SK-N-MC (cell line): ENCODE measurements around the gene MRPL21.

Source experiments
- DNase-seq: peaks from one replicate; pipeline ENCODE4 v3.0.0-alpha.2; 2011; ENCODE audit warnings: low read depth, low spot score
- H3K27ac ChIP-seq: fragments of 200-600 bp; sonication (generic); 2 replicates; pipeline ENCODE4 v1.5.1; 2016; ENCODE audit warnings: mixed run types
- H3K36me3 ChIP-seq: fragments of 200-600 bp; sonication (generic); 2 replicates; pipeline ENCODE4 v1.6.1; 2017; ENCODE audit warnings: antibody characterized with exemption, low read length, mixed read lengths; ENCODE audit not compliant: insufficient read depth
- H3K4me3 ChIP-seq: fragments of 200-600 bp; sonication (generic); 2 replicates; pipeline ENCODE4 v1.5.1; 2016
- H3K9ac ChIP-seq: fragments of 200-600 bp; sonication (generic); 2 replicates; pipeline ENCODE4 v1.8.0; 2017; ENCODE audit warnings: mixed run types, mixed read lengths; ENCODE audit not compliant: insufficient read length
- H3K9me3 ChIP-seq: fragments of 200-600 bp; sonication (generic); 2 replicates; pipeline ENCODE4 v1.6.1; 2017; ENCODE audit warnings: low read depth, mild to moderate bottlenecking, antibody characterized with exemption, low read length, moderate library complexity, mixed read lengths
- EZH2 ChIP-seq: fragments of 200-600 bp; sonication (generic); IDR thresholded peaks from one replicate; pipeline ENCODE4 v1.6.1; 2017; ENCODE audit warnings: antibody characterized with exemption
- FOXP2 ChIP-seq: optimal IDR thresholded peaks from 2 replicates; pipeline ENCODE3; 2011; ENCODE audit warnings: mild to moderate bottlenecking, moderate library complexity; ENCODE audit not compliant: insufficient read depth; ENCODE audit errors: extremely low read length, control extremely low read depth
- POLR2AphosphoS5 ChIP-seq: IDR thresholded peaks from 2 replicates; pipeline ENCODE4 v1.6.1; 2012; ENCODE audit warnings: mild to moderate bottlenecking, low read depth, low read length, borderline replicate concordance

MRPL21 gene

DNA sequence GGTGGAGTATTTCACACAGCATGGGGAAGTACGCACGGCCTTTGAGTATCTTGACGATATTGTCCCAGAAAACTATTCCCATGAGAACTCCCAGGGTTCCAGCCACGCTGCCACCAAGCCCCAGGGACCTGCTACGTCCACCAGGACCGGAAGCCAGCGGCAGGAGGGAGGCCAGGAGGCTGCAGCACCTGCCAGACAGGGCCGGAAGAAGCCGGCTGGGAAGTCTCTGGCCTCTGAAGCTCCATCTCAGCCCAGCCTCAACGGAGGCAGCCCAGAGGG lies 32.7 kb upstream of the MRPL21 start:
- Histone ChIP-seq H3K9me3 (no peaks in the 10 kb centered on the region), H3K9ac (no peak overlapping the region), H3K27ac (no peak overlapping the region), H3K36me3 (peaks cover 33% of the 10 kb centered on the region), H3K4me3 (no peak overlapping the region)
- DNase-seq: no peak
- no peak for TF ChIP-seq FOXP2
- TF ChIP-seq EZH2: no peak
- no peak for TF ChIP-seq POLR2AphosphoS5

DNA sequence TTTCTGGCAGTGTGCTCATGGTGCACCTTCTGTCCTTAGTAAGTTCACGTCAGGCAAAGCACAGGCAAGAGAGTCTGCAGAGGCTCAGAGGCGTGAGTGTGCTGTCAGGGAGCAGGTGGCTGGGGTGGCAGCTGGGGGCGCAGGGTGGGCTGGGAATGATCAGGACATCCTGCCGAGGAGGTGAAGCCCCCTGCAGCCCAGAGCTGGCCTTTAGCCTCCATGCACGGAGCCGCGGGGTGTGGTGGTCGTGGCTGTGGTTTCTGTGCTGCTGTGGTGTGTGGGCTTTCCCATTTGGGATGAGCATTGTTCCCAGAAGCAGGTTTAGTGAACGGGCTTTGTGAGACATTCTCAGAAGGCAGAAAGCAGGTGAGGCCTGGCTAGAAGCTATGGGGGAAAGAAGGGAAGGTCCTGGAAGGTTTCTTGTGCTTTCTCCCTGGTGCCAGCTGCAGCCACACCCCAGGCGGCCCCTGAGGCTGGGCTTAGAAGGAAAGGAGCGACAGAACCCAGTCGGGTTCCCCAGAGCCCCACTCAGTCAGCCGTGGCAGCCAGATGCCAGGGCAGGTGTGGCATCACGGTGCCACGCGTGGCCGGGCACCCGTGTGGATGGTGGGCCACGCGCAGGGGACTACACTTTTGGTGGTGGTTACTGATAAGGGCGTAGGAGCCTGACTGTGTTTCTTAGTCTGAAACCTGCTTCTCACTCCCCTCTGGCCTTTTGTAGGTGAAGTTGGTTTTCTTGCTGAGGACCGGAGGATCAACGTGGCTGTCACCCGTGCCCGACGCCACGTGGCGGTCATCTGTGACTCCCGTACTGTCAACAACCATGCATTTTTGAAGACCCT lies 32.1 kb upstream of the MRPL21 start:
- peaks cover 33% of the 10 kb centered on the region for H3K36me3 ChIP-seq
- H3K9me3 ChIP-seq: no peaks in the 10 kb centered on the region

DNA sequence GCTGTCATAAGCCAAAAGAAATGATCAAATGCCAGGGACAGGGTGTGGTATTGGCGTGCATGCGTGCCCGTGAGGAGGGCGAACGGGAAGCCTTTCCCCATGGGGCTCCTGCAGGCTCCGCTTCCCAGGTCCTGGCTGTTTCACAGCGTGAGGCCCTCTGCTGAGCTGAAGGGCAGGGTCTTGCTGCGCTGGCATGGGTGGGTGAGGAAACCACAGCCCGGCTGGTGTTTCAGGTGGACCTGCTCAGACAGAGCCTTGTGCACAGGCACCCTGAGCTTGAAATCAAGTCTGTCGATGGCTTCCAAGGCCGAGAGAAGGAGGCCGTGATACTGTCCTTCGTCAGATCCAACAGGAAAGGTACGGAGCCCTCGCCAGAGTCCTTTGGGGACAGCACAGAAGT lies 31.4 kb upstream of the MRPL21 start:
- H3K27ac ChIP-seq: no peak overlapping the region
- no peak for DNase-seq
- H3K9ac ChIP-seq: no peak overlapping the region
- no peak overlapping the region for H3K4me3 ChIP-seq
- TF ChIP-seq POLR2AphosphoS5 (no peak), EZH2 (no peak), FOXP2 (no peak)
- H3K36me3 ChIP-seq: peaks cover 38% of the 10 kb centered on the region
- H3K9me3 ChIP-seq: no peaks in the 10 kb centered on the region

More for the DNA sequence above, 32.1 kb upstream of the MRPL21 start:
- no peak for DNase-seq
- H3K27ac ChIP-seq: no peak overlapping the region
- no peak overlapping the region for H3K4me3 ChIP-seq
- no peak overlapping the region for H3K9ac ChIP-seq
- TF ChIP-seq EZH2 (no peak), POLR2AphosphoS5 (no peak), FOXP2 (no peak)

DNA sequence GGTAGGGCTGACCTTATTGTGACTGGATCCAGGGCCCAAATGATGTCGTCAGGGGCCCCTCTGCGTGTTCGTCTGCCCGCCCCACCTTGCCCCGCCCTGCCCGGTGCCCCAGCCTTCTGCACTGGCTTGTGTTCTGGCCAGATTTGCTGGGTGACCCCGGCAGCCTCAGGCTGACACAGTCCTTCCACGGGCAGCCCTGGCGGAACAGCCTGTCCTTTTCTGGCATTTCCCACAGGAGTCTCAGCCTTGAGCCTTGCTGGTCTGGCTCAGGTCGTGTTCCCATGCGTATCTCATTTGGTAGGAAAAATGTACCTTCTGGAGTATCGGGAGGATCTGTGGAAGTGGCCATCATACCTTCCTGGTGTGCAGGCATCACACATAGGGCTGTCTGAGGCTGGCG lies 31.0 kb upstream of the MRPL21 start:
- no peak overlapping the region for H3K9ac ChIP-seq
- H3K4me3 ChIP-seq: no peak overlapping the region
- TF ChIP-seq EZH2 (no peak), POLR2AphosphoS5 (no peak), FOXP2 (no peak)
- H3K36me3 ChIP-seq: peaks cover 40% of the 10 kb centered on the region
- no peak overlapping the region for H3K27ac ChIP-seq
- no peaks in the 10 kb centered on the region for H3K9me3 ChIP-seq
- no peak for DNase-seq

DNA sequence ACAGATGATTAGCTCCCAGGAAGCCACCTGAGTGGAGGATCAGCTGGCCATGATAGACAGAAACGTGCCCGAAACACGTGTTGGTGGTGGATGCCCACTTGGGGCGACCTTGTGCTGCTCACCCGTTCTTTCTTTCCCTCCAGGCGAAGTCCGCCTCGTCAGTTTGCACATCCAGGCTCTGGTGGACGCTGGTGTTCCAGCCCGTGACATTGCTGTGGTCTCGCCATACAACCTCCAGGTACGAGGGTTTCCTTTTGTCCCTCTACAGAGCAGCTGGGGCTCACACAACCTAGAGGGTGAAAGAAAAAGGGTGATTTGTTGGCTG lies 30.7 kb upstream of the MRPL21 start:
- H3K9me3 ChIP-seq: no peaks in the 10 kb centered on the region
- H3K4me3 ChIP-seq: no peak overlapping the region
- H3K9ac ChIP-seq: no peak overlapping the region
- H3K27ac ChIP-seq: no peak overlapping the region
- H3K36me3 ChIP-seq: peaks cover 43% of the 10 kb centered on the region
- TF ChIP-seq FOXP2: no peak
- no peak for TF ChIP-seq POLR2AphosphoS5
- no peak for TF ChIP-seq EZH2
- no peak for DNase-seq

DNA sequence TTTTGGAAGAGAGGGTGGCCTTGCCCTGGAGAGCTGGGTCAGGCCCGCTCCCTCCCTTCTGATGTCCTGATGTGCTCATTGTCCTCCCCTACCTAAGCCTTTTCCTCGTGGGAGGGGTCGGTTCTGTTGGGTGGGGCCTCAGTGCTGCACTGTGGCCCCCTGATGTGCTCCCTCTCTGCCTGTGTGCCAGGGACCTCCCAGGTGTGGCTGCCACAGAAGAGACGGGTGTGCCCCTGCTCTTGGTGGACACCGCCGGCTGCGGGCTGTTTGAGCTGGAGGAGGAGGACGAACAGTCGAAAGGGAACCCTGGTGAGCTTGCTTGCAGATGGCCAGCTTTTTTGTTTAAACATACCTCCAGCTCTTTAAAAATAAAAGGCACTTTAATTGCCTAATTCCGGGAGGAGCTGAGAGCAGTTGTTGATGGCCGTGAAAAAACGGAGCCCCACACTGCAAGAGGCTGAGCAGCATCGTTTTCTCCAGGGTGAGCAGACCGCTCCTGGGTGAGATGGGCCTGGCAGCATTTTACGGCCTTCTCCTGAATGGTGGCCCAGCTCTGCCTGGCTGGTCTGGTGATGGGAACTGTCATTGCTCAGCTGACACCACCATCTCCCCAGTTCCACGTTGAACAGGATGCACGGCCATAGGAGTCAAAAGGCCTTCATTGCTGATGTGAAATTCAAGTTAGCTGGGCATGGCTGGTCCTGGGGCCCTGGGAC lies 30.1 kb upstream of the MRPL21 start:
- H3K4me3 ChIP-seq: no peak overlapping the region
- no peaks in the 10 kb centered on the region for H3K9me3 ChIP-seq
- no peak for TF ChIP-seq FOXP2
- no peak for TF ChIP-seq POLR2AphosphoS5
- TF ChIP-seq EZH2: no peak
- DNase-seq: no peak
- H3K36me3 ChIP-seq: peaks cover 44% of the 10 kb centered on the region
- no peak overlapping the region for H3K9ac ChIP-seq
- no peak overlapping the region for H3K27ac ChIP-seq

DNA sequence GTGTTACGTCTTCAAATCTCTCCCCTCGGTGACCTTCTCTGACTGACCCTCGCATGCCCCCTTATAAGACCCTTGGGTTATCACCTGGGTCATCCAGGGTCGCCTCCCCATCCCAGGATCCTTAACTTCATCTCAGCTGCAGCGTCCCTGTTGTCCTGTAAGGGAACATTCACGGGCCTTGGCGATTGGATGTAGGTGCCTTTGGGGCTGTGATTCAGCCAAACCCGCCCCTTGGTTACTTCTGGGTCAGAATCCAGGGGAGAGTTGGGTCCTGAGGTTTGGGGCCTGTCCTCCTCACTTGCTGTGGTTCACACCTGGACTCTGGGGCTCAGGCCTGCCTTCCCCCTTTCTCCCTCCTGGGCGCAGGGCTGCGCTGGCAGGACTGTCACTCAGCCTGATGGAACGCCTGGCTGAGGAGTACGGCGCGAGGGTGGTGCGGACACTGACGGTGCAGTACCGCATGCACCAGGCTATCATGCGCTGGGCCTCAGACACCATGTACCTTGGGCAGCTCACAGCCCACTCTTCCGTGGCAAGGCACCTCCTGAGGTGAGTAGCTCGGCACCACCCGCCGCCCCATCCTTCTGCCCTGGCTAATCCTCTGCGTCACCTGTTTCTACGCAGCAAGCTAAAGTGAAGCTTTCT lies 29.4 kb upstream of the MRPL21 start:
- Histone ChIP-seq H3K9ac (no peak overlapping the region), H3K4me3 (no peak overlapping the region), H3K27ac (no peak overlapping the region), H3K36me3 (peaks cover 45% of the 10 kb centered on the region), H3K9me3 (no peaks in the 10 kb centered on the region)
- DNase-seq: no peak
- TF ChIP-seq FOXP2 (no peak), POLR2AphosphoS5 (no peak), EZH2 (no peak)

DNA sequence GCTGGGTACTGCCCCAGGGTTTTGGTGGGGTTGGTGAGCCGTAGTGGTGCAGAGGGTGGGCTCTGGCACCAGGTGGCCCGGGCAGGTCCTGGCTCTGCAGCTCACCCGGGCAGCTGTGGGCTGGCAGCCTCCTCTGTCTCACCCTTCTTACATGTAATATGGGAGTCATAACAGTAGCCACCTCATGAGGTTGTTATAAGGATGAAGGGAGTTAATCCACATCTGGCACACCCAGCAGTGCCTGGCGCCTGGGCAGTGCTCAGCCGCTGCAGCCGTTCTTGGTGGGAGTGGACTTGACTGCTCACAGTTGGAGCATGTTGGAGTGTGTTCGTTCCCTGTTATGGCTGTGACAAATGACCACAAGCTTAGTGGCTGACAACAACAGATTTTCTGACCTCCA lies 28.7 kb upstream of the MRPL21 start:
- Histone ChIP-seq H3K4me3 (no peak overlapping the region), H3K9ac (no peak overlapping the region)

DNA sequence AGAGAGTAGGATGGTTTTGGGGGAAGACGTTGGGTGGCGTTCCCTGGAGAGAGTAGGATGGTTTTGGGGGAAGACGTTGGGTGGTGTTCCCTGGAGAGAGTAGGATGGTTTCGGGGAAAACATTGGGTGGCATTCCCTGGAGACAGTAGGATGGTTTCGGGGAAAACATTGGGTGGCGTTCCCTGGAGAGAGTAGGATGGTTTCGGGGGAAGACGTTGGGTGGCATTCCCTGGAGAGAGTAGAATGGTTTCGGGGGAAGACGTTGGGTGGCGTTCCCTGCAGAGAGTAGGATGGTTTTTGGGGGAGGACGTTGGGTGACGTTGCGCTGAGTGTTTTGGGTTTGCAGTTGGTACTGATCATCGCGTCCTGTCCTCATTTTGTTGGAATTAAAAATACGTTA lies 28.3 kb upstream of the MRPL21 start:
- DNase-seq: no peak
- Histone ChIP-seq H3K4me3 (no peak overlapping the region), H3K36me3 (peaks cover 47% of the 10 kb centered on the region; the same call in 1 of the 2 replicates), H3K9ac (no peak overlapping the region), H3K27ac (no peak overlapping the region), H3K9me3 (no peaks in the 10 kb centered on the region)
- TF ChIP-seq POLR2AphosphoS5 (no peak), FOXP2 (no peak), EZH2 (no peak)

More for the DNA sequence above, 28.7 kb upstream of the MRPL21 start:
- Histone ChIP-seq H3K9me3 (no peaks in the 10 kb centered on the region), H3K27ac (no peak overlapping the region), H3K36me3 (peaks cover 47% of the 10 kb centered on the region; the same call in 1 of the 2 replicates)
- DNase-seq: no peak
- TF ChIP-seq EZH2: no peak
